ENCODE measurements around the gene LYPD4.

- no peak for TF ChIP-seq PREB (CRISPR knock-in tag; IDR thresholded peaks at IDR 0.05; ENCODE audit: borderline replicate concordance)
- no peak for TF ChIP-seq CTCF (IDR thresholded peaks at IDR 0.05)
- no peak for TF ChIP-seq STAT6 (CRISPR knock-in tag; conservative IDR thresholded peaks at IDR 0.05; ENCODE audit: low read depth)
- TF ChIP-seq ATF6 (CRISPR knock-in tag; IDR thresholded peaks at IDR 0.05): no peak
- no peak for TF ChIP-seq ZBTB21 (CRISPR knock-in tag; IDR thresholded peaks at IDR 0.05; ENCODE audit: borderline replicate concordance)
- no peak for TF ChIP-seq JUN (CRISPR knock-in tag; IDR thresholded peaks at IDR 0.05)
- no peak for TF ChIP-seq AFF4 (CRISPR knock-in tag; IDR thresholded peaks at IDR 0.05; ENCODE audit: borderline replicate concordance)
- no peak for TF ChIP-seq GABPB1 (CRISPR knock-in tag; IDR thresholded peaks at IDR 0.05)
- no peak for TF ChIP-seq E2F4 (CRISPR knock-in tag; IDR thresholded peaks at IDR 0.05; ENCODE audit: borderline replicate concordance, low read depth)
- TF ChIP-seq ZNF423 (CRISPR knock-in tag; IDR thresholded peaks at IDR 0.05): no peak
- TF ChIP-seq ATF2 (CRISPR knock-in tag; IDR thresholded peaks at IDR 0.05; ENCODE audit: borderline replicate concordance, low read depth): no peak
Observed at GRCh38 chr19:41844601-41845000, at the start of gene LYPD4.

All from WTC11 (cell line).